GM23338 (cell line): ENCODE results near the gene LGR5. TPM values are rescaled to one million over a fixed set of nuclear protein-coding genes. Genes with fewer than 3 reads are reported as not detected.

Source experiments
- ATAC-seq: fragments of 200-7000 bp; cut with Tn5 transposase; 3 replicates; pipeline ENCODE4 v1.9.1; 2020
- DNase-seq: peaks from one replicate; pipeline ENCODE4 v3.0.0-alpha.2; 2015; ENCODE audit warnings: low spot score
- H2AFZ ChIP-seq: fragments of 200-600 bp; sonication (generic); 2 replicates; pipeline ENCODE4 v1.8.0; 2016; ENCODE audit warnings: antibody characterized with exemption, mild to moderate bottlenecking, moderate library complexity
- H3F3A ChIP-seq: fragments of 200-600 bp; sonication (generic); replicated peaks from 2 replicates; pipeline ENCODE4 v1.8.0; 2017; ENCODE audit warnings: antibody characterized with exemption, mixed run types, low read depth
- H3K27ac ChIP-seq: fragments of 200-600 bp; sonication (generic); 2 replicates; pipeline ENCODE4 v1.6.1; 2016; ENCODE audit warnings: low read depth
- H3K27me3 ChIP-seq: fragments of 200-600 bp; sonication (generic); 2 replicates; pipeline ENCODE4 v1.8.0; 2016; ENCODE audit warnings: mild to moderate bottlenecking, mixed run types, moderate library complexity; ENCODE audit not compliant: insufficient read depth
- H3K36me3 ChIP-seq: fragments of 200-600 bp; sonication (generic); 2 replicates; pipeline ENCODE4 v1.8.0; 2016; ENCODE audit warnings: mild to moderate bottlenecking; ENCODE audit not compliant: insufficient read depth
- H3K4me1 ChIP-seq: fragments of 200-600 bp; sonication (generic); 2 replicates; pipeline ENCODE4 v1.8.0; 2016; ENCODE audit warnings: mild to moderate bottlenecking, moderate library complexity; ENCODE audit not compliant: insufficient read depth
- H3K4me2 ChIP-seq: fragments of 200-600 bp; sonication (generic); 2 replicates; pipeline ENCODE4 v1.7.1; 2017; ENCODE audit warnings: mixed run types
- H3K4me3 ChIP-seq: fragments of 200-600 bp; sonication (generic); 2 replicates; pipeline ENCODE4 v1.6.1; 2016; ENCODE audit warnings: mixed run types
- H3K79me2 ChIP-seq: fragments of 200-600 bp; sonication (generic); replicated peaks from 2 replicates; pipeline ENCODE4 v1.8.0; 2017; ENCODE audit warnings: mild to moderate bottlenecking; ENCODE audit not compliant: insufficient read depth
- H3K9me2 ChIP-seq: fragments of 200-600 bp; sonication (generic); 2 replicates; pipeline ENCODE4 v1.8.0; 2017; ENCODE audit not compliant: insufficient read depth
- H4K20me1 ChIP-seq: fragments of 200-600 bp; sonication (generic); replicated peaks from 2 replicates; pipeline ENCODE4 v1.8.0; 2017; ENCODE audit warnings: mild to moderate bottlenecking; ENCODE audit not compliant: insufficient read depth
- H3K27ac Mint-ChIP-seq: 2 replicates; pipeline ENCODE4 v1.8.0; 2020; ENCODE audit warnings: inconsistent platforms, mild to moderate bottlenecking, moderate library complexity, mixed read lengths
- H3K27me3 Mint-ChIP-seq: 3 replicates; pipeline ENCODE4 v1.8.0; 2022; ENCODE audit warnings: low read depth, mild to moderate bottlenecking, moderate library complexity, mixed read lengths, inconsistent platforms; ENCODE audit not compliant: insufficient read depth, poor library complexity
- H3K36me3 Mint-ChIP-seq: 3 replicates; pipeline ENCODE4 v1.8.0; 2021; ENCODE audit warnings: low read depth, mild to moderate bottlenecking, inconsistent platforms, moderate library complexity, mixed read lengths
- H3K4me1 Mint-ChIP-seq: 3 replicates; pipeline ENCODE4 v1.8.0; 2020; ENCODE audit warnings: mild to moderate bottlenecking, inconsistent platforms, mixed read lengths
- H3K4me3 Mint-ChIP-seq: 3 replicates; pipeline ENCODE4 v1.8.0; 2021; ENCODE audit warnings: moderate library complexity, mild to moderate bottlenecking, inconsistent platforms, mixed read lengths
- H3K9me3 Mint-ChIP-seq: 3 replicates; pipeline ENCODE4 v1.8.0; 2020; ENCODE audit warnings: moderate library complexity, mild to moderate bottlenecking, inconsistent platforms, mixed read lengths
- CREB1 ChIP-seq: fragments of 250-450 bp; sonication (Bioruptor Pico); IDR thresholded peaks from 2 replicates; pipeline ENCODE4 v1.5.0; 2020; ENCODE audit warnings: low read depth, mild to moderate bottlenecking, moderate library complexity
- EZH2 ChIP-seq: fragments of 200-600 bp; sonication (generic); IDR thresholded peaks from one replicate; pipeline ENCODE4 v1.8.0; 2017; ENCODE audit warnings: antibody characterized with exemption, mild to moderate bottlenecking, low read depth; ENCODE audit not compliant: unreplicated experiment
- EZH2phosphoT487 ChIP-seq: fragments of 200-600 bp; sonication (generic); IDR thresholded peaks from one replicate; pipeline ENCODE4 v1.8.1; 2018; ENCODE audit warnings: antibody characterized with exemption; ENCODE audit not compliant: unreplicated experiment
- JUNB ChIP-seq: IDR thresholded peaks from one replicate; pipeline ENCODE4 v1.6.1; 2016; ENCODE audit warnings: antibody characterized with exemption; ENCODE audit not compliant: unreplicated experiment
- POLR2AphosphoS5 ChIP-seq: IDR thresholded peaks from 2 replicates; pipeline ENCODE4 v1.6.1; 2016; ENCODE audit warnings: antibody characterized with exemption, low read depth
- REST ChIP-seq: IDR thresholded peaks from one replicate; pipeline ENCODE4 v1.6.1; 2018; ENCODE audit warnings: antibody characterized with exemption; ENCODE audit not compliant: unreplicated experiment
- STAT1 ChIP-seq: IDR thresholded peaks from one replicate; pipeline ENCODE4 v1.6.1; 2016; ENCODE audit warnings: antibody characterized with exemption; ENCODE audit not compliant: unreplicated experiment
- ZNF331 ChIP-seq: fragments of 250-450 bp; sonication (Bioruptor Pico); IDR thresholded peaks from 2 replicates; pipeline ENCODE4 v1.5.0; 2020; ENCODE audit warnings: low read depth, mild to moderate bottlenecking, moderate library complexity
- ZNF462 ChIP-seq: fragments of 250-450 bp; sonication (Bioruptor Pico); IDR thresholded peaks from 2 replicates; pipeline ENCODE4 v1.5.0; 2020; ENCODE audit warnings: mild to moderate bottlenecking, moderate library complexity
- polyA plus RNA-seq: library from polyadenylated mRNA; unstranded; fragments of >200 nt; fragmentation: Nextera tagmentation; extraction: Ambion mirVana; gene quantifications from 2 replicates; pipeline ENCODE4 v1.2.1, GENCODE V29; 2016
- total RNA-seq: library from RNA; depleted of rRNA; stranded (reverse); fragments of >200 nt; shearing (Covaris generic); gene quantifications from 2 replicates; pipeline ENCODE4 v1.2.3, GENCODE V29; 2014
- TF ChIP-seq, protein P1 (sequence below): IDR thresholded peaks from 2 replicates; pipeline ENCODE4 v1.6.1; 2016; ENCODE audit warnings: antibody characterized with exemption

The LGR5 gene
- total and polyA plus RNA-seq, 2 experiments from 2014 or later = 0.17 to 0.26 TPM

DNA sequence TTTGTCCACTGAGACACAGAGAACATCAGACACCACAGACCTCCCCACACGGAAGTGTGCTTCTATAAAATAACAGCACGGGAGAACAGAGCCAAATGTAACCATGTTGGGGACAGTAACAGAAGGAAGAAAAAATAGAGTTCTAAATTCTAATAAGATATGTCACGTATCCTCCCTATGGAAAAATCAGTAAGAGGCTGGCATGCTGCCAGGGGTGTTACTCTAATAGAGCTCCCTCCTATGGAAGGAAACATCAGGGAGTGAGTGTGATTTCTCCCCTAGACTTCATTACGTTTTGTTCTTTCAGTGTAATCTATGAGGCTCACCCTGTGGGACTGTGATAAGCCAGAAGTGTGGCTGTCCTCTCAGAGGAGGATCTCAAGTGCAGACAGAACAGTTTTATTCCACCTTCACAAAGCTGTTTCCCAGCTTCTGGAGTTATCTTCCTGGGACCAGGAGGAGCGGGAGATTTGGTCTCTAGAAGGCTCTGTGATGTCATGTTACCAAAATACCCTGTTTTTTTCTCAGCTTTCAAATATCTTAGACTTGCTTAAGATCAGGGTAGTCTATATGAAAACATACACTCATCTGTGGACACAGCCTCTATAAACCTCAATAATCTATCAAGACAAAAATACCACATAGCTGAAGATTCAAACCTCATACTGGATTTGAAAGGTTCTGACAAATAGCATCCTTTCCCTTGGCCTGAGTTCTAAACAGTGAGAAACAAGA is 154.8 kb downstream of the LGR5 start:
- H3K27ac Mint-ChIP-seq = no peak overlapping the region
- Histone ChIP-seq H3K4me2 (no peak overlapping the region), H3K4me3 (no peak overlapping the region), H4K20me1 (no peaks in the 10 kb centered on the region), H3K9me2 (0 out of 2 replicates have a peak, but pooled peaks cover 14% of the 10 kb centered on the region), H3K4me1 (no peaks in the 10 kb centered on the region), H3K27ac (no peak overlapping the region), H3F3A (no peaks in the 10 kb centered on the region), H2AFZ (peak overlapping the region; percentile 81), H3K27me3 (no peaks in the 10 kb centered on the region), H3K36me3 (no peaks in the 10 kb centered on the region), H3K79me2 (no peaks in the 10 kb centered on the region)
- no peak for DNase-seq
- ATAC-seq = no peak
- TF ChIP-seq JUNB = no peak
- no peaks in the 10 kb centered on the region for H3K36me3 Mint-ChIP-seq
- H3K4me1 Mint-ChIP-seq = peaks cover 7% of the 10 kb centered on the region
- H3K27me3 Mint-ChIP-seq = no peaks in the 10 kb centered on the region
- no peak overlapping the region for H3K4me3 Mint-ChIP-seq
- no peaks in the 10 kb centered on the region for H3K9me3 Mint-ChIP-seq

GRCh38 chr12:71599210-71599609 is 159.6 kb downstream of the LGR5 start:
- ATAC-seq = no peak
- H3K4me2 ChIP-seq = no peak overlapping the region
- no peak overlapping the region for H2AFZ ChIP-seq
- TF ChIP-seq ZNF462 (no peak), REST (no peak), POLR2AphosphoS5 (no peak), CREB1 (CRISPR knock-in tag) (no peak), ZNF331 (no peak), EZH2 (no peak), EZH2phosphoT487 (no peak), STAT1 (no peak)
- TF ChIP-seq, protein P1, sequence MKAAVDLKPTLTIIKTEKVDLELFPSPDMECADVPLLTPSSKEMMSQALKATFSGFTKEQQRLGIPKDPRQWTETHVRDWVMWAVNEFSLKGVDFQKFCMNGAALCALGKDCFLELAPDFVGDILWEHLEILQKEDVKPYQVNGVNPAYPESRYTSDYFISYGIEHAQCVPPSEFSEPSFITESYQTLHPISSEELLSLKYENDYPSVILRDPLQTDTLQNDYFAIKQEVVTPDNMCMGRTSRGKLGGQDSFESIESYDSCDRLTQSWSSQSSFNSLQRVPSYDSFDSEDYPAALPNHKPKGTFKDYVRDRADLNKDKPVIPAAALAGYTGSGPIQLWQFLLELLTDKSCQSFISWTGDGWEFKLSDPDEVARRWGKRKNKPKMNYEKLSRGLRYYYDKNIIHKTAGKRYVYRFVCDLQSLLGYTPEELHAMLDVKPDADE = no peak

More at GRCh38 chr12:71599210-71599609, 159.6 kb downstream of the LGR5 start:
- H4K20me1 ChIP-seq = no peaks in the 10 kb centered on the region
- Mint-ChIP-seq H3K4me1 (peaks cover 14% of the 10 kb centered on the region; the same call in 2 of the 3 replicates), H3K27ac (no peak overlapping the region), H3K27me3 (no peaks in the 10 kb centered on the region), H3K9me3 (no peaks in the 10 kb centered on the region), H3K36me3 (no peaks in the 10 kb centered on the region), H3K4me3 (no peak overlapping the region)
- H3F3A ChIP-seq = no peaks in the 10 kb centered on the region
- H3K27ac ChIP-seq = no peak overlapping the region
- H3K9me2 ChIP-seq = no peaks in the 10 kb centered on the region
- H3K36me3 ChIP-seq = no peaks in the 10 kb centered on the region
- no peak overlapping the region for H3K4me3 ChIP-seq
- DNase-seq = no peak
- H3K79me2 ChIP-seq = no peaks in the 10 kb centered on the region
- H3K27me3 ChIP-seq = no peaks in the 10 kb centered on the region
- H3K4me1 ChIP-seq = peaks cover 12% of the 10 kb centered on the region
